T follicular helper cell (primary cell): ENCODE data around the gene CLIP2.
"Not testable (repeated sequence)": the region's sequence is repeated elsewhere in the genome, so short reads cannot be mapped to it uniquely, and the experiment has no call there.

Source experiments
- DNase-seq: peaks from one replicate; pipeline ENCODE4 v3.0.0-alpha.2; 2020; ENCODE audit warnings: low read depth
- total RNA-seq, 2 experiments: gene quantifications; one replicate each; lab custom pipeline; 2026; lab: John Stamatoyannopoulos, UW

CLIP2 gene
- total RNA-seq = 2.5 to 20.7 reads per million in 2 experiments

GRCh38 chr7:74289018-74289658, at the start of gene CLIP2:
Gene CLIP2, plus strand, starts transcription at chr7:74289407. Its CDS starts 28,140 bp downstream, at chr7:74317547.
- DNase-seq = peak; percentile 69

GRCh38 chr7:74240482-74240881, 48.7 kb upstream of the CLIP2 start:
- no peak for DNase-seq

- DNase-seq = no peak
These were observed 47.1 kb upstream of the CLIP2 start for GRCh38 chr7:74242122-74242443.

- DNase-seq = no peak
These were observed 42.7 kb upstream of the CLIP2 start for GRCh38 chr7:74246497-74246896.

GRCh38 chr7:74248156-74248555, 41.1 kb upstream of the CLIP2 start:
- no peak for DNase-seq

- not testable (repeated sequence) for DNase-seq
These were observed 40.1 kb upstream of the CLIP2 start for GRCh38 chr7:74249058-74249457.

GRCh38 chr7:74252893-74253292, 36.3 kb upstream of the CLIP2 start:
- DNase-seq = no peak

- no peak for DNase-seq
These were observed 35.9 kb upstream of the CLIP2 start for GRCh38 chr7:74253331-74253730.

GRCh38 chr7:74253835-74254128, 35.4 kb upstream of the CLIP2 start:
- no peak for DNase-seq

GRCh38 chr7:74254129-74254857, 34.9 kb upstream of the CLIP2 start, which contains the start of gene RFC2:
Gene RFC2, minus strand, starts transcription at chr7:74254399. Its CDS starts 16 bp downstream, at chr7:74254383.
- peak; percentile 93 for DNase-seq

GRCh38 chr7:74254858-74255379, 34.3 kb upstream of the CLIP2 start:
- no peak for DNase-seq

- not testable (repeated sequence) for DNase-seq
These were observed 33.7 kb upstream of the CLIP2 start for GRCh38 chr7:74255461-74255860.

- no peak for DNase-seq
These were observed 32.5 kb upstream of the CLIP2 start for GRCh38 chr7:74256491-74257408.

GRCh38 chr7:74258639-74259038, 30.6 kb upstream of the CLIP2 start:
- DNase-seq = no peak

GRCh38 chr7:74262639-74263398, 26.4 kb upstream of the CLIP2 start:
- DNase-seq = no peak

GRCh38 chr7:74263399-74264120, 25.6 kb upstream of the CLIP2 start:
- DNase-seq = no peak

- no peak for DNase-seq
These were observed 22.8 kb upstream of the CLIP2 start for GRCh38 chr7:74266191-74266963.

- DNase-seq = no peak
These were observed 21.2 kb upstream of the CLIP2 start for GRCh38 chr7:74267756-74268565.

- peak; percentile 41 for DNase-seq
These were observed 19.4 kb upstream of the CLIP2 start for GRCh38 chr7:74269757-74270277.
